ENCODE measurements around the gene LMLN. TPM values are rescaled to one million over a fixed set of nuclear protein-coding genes. Genes with fewer than 3 reads are reported as not detected.

LMLN gene
- total and polyA plus RNA-seq, 2 of the 13 experiments (the other 11 are each of a cell fraction or from before 2014, with no cell fraction given), result 1.2 to 1.8 TPM

DNA sequence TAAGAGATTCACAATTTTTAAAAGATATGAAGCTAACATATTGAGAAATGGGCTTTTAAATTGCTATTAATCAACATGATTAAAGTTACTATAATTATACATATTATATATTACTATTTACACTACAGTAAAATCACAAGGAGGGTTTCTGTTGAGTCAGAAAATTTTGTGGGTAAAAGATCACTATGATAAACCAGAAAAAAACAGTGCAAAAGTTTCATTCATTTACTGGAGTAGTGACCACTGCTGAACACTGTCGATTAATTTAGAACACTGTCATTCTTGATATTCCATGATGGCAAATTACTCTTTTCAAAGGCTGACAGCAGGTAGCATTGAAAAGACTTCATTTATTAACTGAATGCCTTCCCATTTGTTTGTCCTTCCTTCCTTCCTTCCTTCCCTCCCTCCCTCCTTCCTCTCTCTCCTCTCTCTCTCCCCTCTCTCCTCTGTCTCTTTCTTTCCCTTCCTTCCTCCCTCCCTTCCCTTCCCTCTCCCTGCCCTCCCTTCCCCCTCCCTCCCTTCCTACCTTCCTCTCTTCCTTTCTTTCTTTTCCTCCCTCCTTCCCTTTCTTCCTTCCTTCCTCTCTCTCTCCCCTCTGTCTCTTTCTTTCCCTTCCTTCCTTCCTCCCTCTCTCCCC lies 19.2 kb upstream of the LMLN start:
- WGBS (ENCODE audit: low lambda C conversion rate), result 56% methylated on average over 1 of the region's 1 CpG
- no peaks in the 10 kb centered on the region for H3K4me1 ChIP-seq (ENCODE audit: insufficient read depth, low read length)
- no TSS peak for BruUV-seq (replicated peaks)
- ATAC-seq (no peak), FAIRE-seq (no peak), DNase-seq (ENCODE audit: low spot score) (no peak)
- no peak overlapping the region for H3K9ac ChIP-seq (ENCODE audit: insufficient read depth, low read depth, low read length)
- no peaks in the 10 kb centered on the region for H3K27me3 ChIP-seq (ENCODE audit: control insufficient read depth in 1 of 2, insufficient read depth in 2 of 2, low read length in 2 of 2)
- no peaks in the 10 kb centered on the region for H3K79me2 ChIP-seq (ENCODE audit: insufficient read depth, low read length)
- in situ Hi-C loops (cut with HindIII; ENCODE audit: extremely low pct_ligation_motif_present, low pct_unique_long_range_greater_than_20kb), result loop anchor here (5.0 kb wide), 1 partner anchor 34 kb away; no protein-coding TSS in a partner anchor
- no peak overlapping the region for H3K27ac ChIP-seq (ENCODE audit: extremely low read length, insufficient read depth, low read length)
- TF ChIP-seq SCMH1 (CRISPR knock-in tag; IDR thresholded peaks at IDR 0.05; ENCODE audit: borderline replicate concordance), result no peak
- TF ChIP-seq FOXC1 (CRISPR knock-in tag; IDR thresholded peaks at IDR 0.05; ENCODE audit: borderline replicate concordance), result no peak
- TF ChIP-seq PCBP2 (optimal IDR thresholded peaks at IDR 0.05; ENCODE audit: low read depth, low read length, poor library complexity, severe bottlenecking), result peak; percentile 69
- TF ChIP-seq, protein P1, sequence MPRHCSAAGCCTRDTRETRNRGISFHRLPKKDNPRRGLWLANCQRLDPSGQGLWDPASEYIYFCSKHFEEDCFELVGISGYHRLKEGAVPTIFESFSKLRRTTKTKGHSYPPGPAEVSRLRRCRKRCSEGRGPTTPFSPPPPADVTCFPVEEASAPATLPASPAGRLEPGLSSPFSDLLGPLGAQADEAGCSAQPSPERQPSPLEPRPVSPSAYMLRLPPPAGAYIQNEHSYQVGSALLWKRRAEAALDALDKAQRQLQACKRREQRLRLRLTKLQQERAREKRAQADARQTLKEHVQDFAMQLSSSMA (CRISPR knock-in tag; IDR thresholded peaks at IDR 0.05), result no peak
- TF ChIP-seq, protein P2, sequence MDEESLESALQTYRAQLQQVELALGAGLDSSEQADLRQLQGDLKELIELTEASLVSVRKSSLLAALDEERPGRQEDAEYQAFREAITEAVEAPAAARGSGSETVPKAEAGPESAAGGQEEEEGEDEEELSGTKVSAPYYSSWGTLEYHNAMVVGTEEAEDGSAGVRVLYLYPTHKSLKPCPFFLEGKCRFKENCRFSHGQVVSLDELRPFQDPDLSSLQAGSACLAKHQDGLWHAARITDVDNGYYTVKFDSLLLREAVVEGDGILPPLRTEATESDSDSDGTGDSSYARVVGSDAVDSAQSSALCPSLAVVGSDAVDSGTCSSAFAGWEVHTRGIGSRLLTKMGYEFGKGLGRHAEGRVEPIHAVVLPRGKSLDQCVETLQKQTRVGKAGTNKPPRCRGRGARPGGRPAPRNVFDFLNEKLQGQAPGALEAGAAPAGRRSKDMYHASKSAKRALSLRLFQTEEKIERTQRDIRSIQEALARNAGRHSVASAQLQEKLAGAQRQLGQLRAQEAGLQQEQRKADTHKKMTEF (CRISPR knock-in tag; IDR thresholded peaks at IDR 0.05), result no peak
- no peak for TF ChIP-seq NCOA5 (CRISPR knock-in tag; IDR thresholded peaks at IDR 0.05)
- peak; percentile 49 for TF ChIP-seq HNRNPK (IDR thresholded peaks at IDR 0.05; ENCODE audit: low read depth, low read length, poor library complexity, severe bottlenecking)
- TF ChIP-seq ZNF879 (CRISPR knock-in tag; IDR thresholded peaks at IDR 0.05), result no peak
- H3K4me2 ChIP-seq (ENCODE audit: low read depth, low read length), result no peak overlapping the region
- H4K20me1 ChIP-seq (ENCODE audit: insufficient read depth, low read length), result no peaks in the 10 kb centered on the region
- no peaks in the 10 kb centered on the region for H3K36me3 ChIP-seq (replicated peaks in 1 of 2; ENCODE audit: control insufficient read depth in 1 of 2, insufficient read depth in 2 of 2, low read length in 2 of 2)
- intact Hi-C loops (cut with micrococcal nuclease; ENCODE audit: unreplicated experiment), result no loop called here
- POLR2A ChIA-PET, result no interaction called here
- H2AFZ ChIP-seq (ENCODE audit: low read length), result no peak overlapping the region
- no peaks in the 10 kb centered on the region for H3K9me3 ChIP-seq (ENCODE audit: low read length)
- CTCF ChIA-PET (ENCODE audit: low intra/inter-chr PET ratio, low total read pairs), result interaction anchor here (2.6 kb wide), 1 partner anchor 35 kb away, joined by 29 read pairs; no protein-coding TSS in a partner anchor
- no peak overlapping the region for H3K4me3 ChIP-seq (replicated peaks in 1 of 3; ENCODE audit: insufficient read depth in 1 of 3, low read depth in 2 of 3, low read length in 3 of 3)

All from HepG2 (cell line).